CD4-positive, alpha-beta T cell treated with Interleukin-10 for 1 hour (primary cell): ENCODE data around the gene DKKL1.

ENCODE experiments used
- DNase-seq: peaks from one replicate; pipeline ENCODE4 v3.0.0-alpha.2; 2020

DKKL1 gene

GRCh38 chr19:49400029-49400428 lies 36.4 kb downstream of the DKKL1 start:
- no peak for DNase-seq

GRCh38 chr19:49403404-49404187 lies 39.9 kb downstream of the DKKL1 start:
- no peak for DNase-seq

- DNase-seq = no peak
These were observed 43.4 kb downstream of the DKKL1 start for GRCh38 chr19:49407079-49407478.

- DNase-seq = no peak
These were observed 43.9 kb downstream of the DKKL1 start for GRCh38 chr19:49407482-49408015.

- DNase-seq = no peak
These were observed 45.3 kb downstream of the DKKL1 start for GRCh38 chr19:49408816-49409440.

- peak; percentile 47 for DNase-seq
These were observed 45.9 kb downstream of the DKKL1 start for GRCh38 chr19:49409441-49410029.

- DNase-seq = no peak
These were observed 48.1 kb downstream of the DKKL1 start for GRCh38 chr19:49411681-49412326.

GRCh38 chr19:49413348-49413747 lies 49.7 kb downstream of the DKKL1 start:
- DNase-seq = no peak

- no peak for DNase-seq
These were observed 50.6 kb downstream of the DKKL1 start for GRCh38 chr19:49414256-49414655.

- no peak for DNase-seq
These were observed 51.6 kb downstream of the DKKL1 start for GRCh38 chr19:49415102-49415809.

- DNase-seq = no peak
These were observed 52.1 kb downstream of the DKKL1 start for GRCh38 chr19:49415810-49416200.

GRCh38 chr19:49417088-49417487 lies 53.4 kb downstream of the DKKL1 start:
- no peak for DNase-seq

- DNase-seq = no peak
These were observed 54.8 kb downstream of the DKKL1 start for GRCh38 chr19:49418511-49418910.

- DNase-seq = no peak
These were observed 55.5 kb downstream of the DKKL1 start for GRCh38 chr19:49419173-49419572.

GRCh38 chr19:49420227-49420626 lies 56.5 kb downstream of the DKKL1 start:
- no peak for DNase-seq

GRCh38 chr19:49421039-49421877 lies 57.6 kb downstream of the DKKL1 start:
- DNase-seq = peak; percentile 45

- no peak for DNase-seq
These were observed 58.2 kb downstream of the DKKL1 start for GRCh38 chr19:49421878-49422202.

GRCh38 chr19:49422407-49423070 lies 58.9 kb downstream of the DKKL1 start:
- peak; percentile 59 for DNase-seq

- no peak for DNase-seq
These were observed 59.7 kb downstream of the DKKL1 start, which contains the start of gene PTH2 for GRCh38 chr19:49423071-49423984. Gene PTH2 (minus strand): TSS chr19:49423441. CDS start chr19:49423339, 102 bp downstream.

- DNase-seq = peak; percentile 55
These were observed 60.3 kb downstream of the DKKL1 start for GRCh38 chr19:49423985-49424303.
